B cell (primary cell): ENCODE measurements around the gene PHF11.

Experiments
- EZH2 ChIP-seq: IDR thresholded peaks from 2 replicates; pipeline ENCODE4 v1.6.1; 2012; ENCODE audit warnings: borderline replicate concordance, low read depth, mild to moderate bottlenecking, moderate library complexity, low read length; ENCODE audit not compliant: insufficient read depth, poor library complexity, severe bottlenecking
- TF ChIP-seq, protein P1 (sequence below): fragments of 200-600 bp; IDR thresholded peaks from one replicate; pipeline ENCODE4 v1.8.0; 2022; ENCODE audit warnings: antibody characterized with exemption, mild to moderate bottlenecking

DNA sequence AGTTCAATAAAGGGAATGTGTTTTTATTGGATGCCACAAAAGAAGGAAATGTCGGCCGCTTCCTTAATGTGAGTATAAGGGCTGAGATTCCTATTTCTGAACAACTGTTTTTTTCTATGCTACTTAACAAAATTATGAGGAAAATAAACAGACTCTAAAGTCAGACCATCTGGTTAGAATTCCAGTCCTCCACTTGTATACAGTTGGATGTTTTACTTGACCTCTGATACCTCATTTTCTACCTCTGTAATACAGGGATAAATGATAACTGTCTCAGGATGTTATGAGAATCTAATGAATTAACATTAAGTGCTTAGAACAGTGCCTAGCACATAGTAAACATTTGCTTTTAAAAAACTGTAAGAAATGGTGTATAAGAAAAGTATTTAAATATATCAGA is 7.2 kb upstream of the PHF11 start:
- TF ChIP-seq, protein P1, sequence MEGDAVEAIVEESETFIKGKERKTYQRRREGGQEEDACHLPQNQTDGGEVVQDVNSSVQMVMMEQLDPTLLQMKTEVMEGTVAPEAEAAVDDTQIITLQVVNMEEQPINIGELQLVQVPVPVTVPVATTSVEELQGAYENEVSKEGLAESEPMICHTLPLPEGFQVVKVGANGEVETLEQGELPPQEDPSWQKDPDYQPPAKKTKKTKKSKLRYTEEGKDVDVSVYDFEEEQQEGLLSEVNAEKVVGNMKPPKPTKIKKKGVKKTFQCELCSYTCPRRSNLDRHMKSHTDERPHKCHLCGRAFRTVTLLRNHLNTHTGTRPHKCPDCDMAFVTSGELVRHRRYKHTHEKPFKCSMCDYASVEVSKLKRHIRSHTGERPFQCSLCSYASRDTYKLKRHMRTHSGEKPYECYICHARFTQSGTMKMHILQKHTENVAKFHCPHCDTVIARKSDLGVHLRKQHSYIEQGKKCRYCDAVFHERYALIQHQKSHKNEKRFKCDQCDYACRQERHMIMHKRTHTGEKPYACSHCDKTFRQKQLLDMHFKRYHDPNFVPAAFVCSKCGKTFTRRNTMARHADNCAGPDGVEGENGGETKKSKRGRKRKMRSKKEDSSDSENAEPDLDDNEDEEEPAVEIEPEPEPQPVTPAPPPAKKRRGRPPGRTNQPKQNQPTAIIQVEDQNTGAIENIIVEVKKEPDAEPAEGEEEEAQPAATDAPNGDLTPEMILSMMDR, result no peak
- no peak for TF ChIP-seq EZH2
